Psoas muscle (tissue), 8 donors: ENCODE data around the gene HLCS. TPM values are rescaled to one million over a fixed set of nuclear protein-coding genes. Genes with fewer than 3 reads are reported as not detected.

ENCODE experiments used
- ATAC-seq, 4 donors: fragments of 200-7000 bp; cut with Tn5 transposase; one replicate each; pipeline ENCODE4 v1.9.1; 2020; ENCODE audit warnings: moderate library complexity in 3 of 4, mild to moderate bottlenecking in 2 of 4
- DNase-seq, 2 donors: peaks; one replicate each; pipeline ENCODE4 v3.0.0-alpha.2; 2020
- H3K27ac ChIP-seq: fragments of 200-600 bp; one replicate; pipeline ENCODE4 v1.8.0; 2022
- H3K27me3 ChIP-seq, 3 donors: fragments of 200-600 bp in 1 of 3; one replicate each; pipeline versions ENCODE4 v1.6.1 to v1.8.0; 2013 to 2022; ENCODE audit warnings: low read length in 2 of 3, mild to moderate bottlenecking in 2 of 3, moderate library complexity in 1 of 3; ENCODE audit not compliant: insufficient read depth in 3 of 3
- H3K36me3 ChIP-seq, 2 donors: fragments of 200-600 bp in 1 of 2; one replicate each; pipeline versions ENCODE4 v1.6.1 to v1.8.0; 2013 to 2022; ENCODE audit warnings: low read depth in 1 of 2, mild to moderate bottlenecking in 1 of 2, moderate library complexity in 1 of 2; ENCODE audit not compliant: insufficient read depth in 1 of 2
- H3K4me1 ChIP-seq: fragments of 200-600 bp; one replicate; pipeline ENCODE4 v1.8.0; 2022
- H3K4me3 ChIP-seq: fragments of 200-600 bp; one replicate; pipeline ENCODE4 v1.8.0; 2022; ENCODE audit warnings: mild to moderate bottlenecking
- H3K9me3 ChIP-seq: fragments of 200-600 bp; one replicate; pipeline ENCODE4 v1.8.0; 2022
- CTCF ChIP-seq: fragments of 200-600 bp; IDR thresholded peaks from one replicate; pipeline ENCODE4 v1.8.0; 2022; ENCODE audit warnings: antibody characterized with exemption
- WGBS, 3 donors: extraction: QIAGEN DNeasy Blood & Tissue Kit; methylation state at CpG; one replicate each; pipeline versions ENCODE4 v1.1.6 to v1.1.7; 2013; 5-methylcytosine and 5-hydroxymethylcytosine counted together
- intact Hi-C, 2 donors: fragments of 100-400 bp; cut with DNase I; formaldehyde crosslinking; loops; one replicate each; pipeline versions ENCODE4 v1.11.0 to v1.14.2; 2022
- polyA plus RNA-seq, 3 donors: library from polyadenylated mRNA; stranded (reverse); fragments of 200-250 nt; gene quantifications; one replicate each; pipeline ENCODE4 v1.2.3, GENCODE V29; 2013
- total RNA-seq, 4 donors: library from RNA; stranded (reverse); fragmentation: NEBNext Ultra II Directional in 2 of 4; extraction: Animal tissue kit (Norgen Biotek cat#: 25700) in 2 of 4; gene quantifications; one replicate each; pipeline versions ENCODE4 v1.2.1 to v1.2.4, GENCODE V29; 2021 to 2023
- donor health status: healthy with polysubstance abuse.
- donor health status: DM: no; HTN: no; CAD: no; lungs with moderate emphysema.
- donor health status: Bipolar disorder and iron deficiency.
- donor health status: healthy.
- donor health status: DM: yes; HTN: yes; CAD: no.
- donor health status: DM: no; HTN: no; CAD: no.
- donor health status: DM: no; HTN: no; CAD: no.
- donor health status: DM: yes; HTN: yes; CAD: no.

The HLCS gene
- total and polyA plus RNA-seq, 7 donors: 3.6 to 13.5 (median 8.1) TPM

DNA sequence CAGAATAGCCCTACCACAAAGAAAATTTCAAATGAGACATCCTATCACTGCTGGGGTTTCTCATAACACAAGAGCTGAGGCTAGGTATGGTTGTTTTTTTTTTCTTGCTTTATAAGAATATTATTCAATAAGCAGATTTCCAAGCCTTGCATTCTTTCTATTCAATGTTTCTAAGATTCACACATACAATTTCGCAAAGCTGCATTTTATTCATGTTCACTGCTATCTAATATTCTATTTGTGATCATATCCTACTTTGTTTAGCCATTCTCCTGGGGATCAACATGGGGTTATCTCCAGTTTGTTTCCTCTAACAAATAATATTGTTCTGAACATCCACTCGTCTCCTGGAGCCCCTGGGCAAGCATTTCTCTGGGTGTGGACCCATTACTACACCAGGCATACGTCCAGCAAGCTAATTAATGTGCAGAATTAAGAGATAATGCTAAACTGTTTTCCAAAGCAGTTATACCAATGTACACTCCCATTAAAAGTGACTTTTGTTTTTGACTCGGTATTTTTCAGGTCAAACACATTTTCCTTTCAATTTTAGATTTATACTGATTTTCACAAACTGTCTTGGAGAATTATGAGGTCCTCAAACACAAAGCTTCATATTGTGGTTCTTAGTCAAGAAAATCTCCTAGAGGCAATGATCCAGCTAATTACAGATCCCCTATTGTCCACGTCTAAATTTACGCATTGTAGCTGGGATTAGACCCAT, 15.7 kb upstream of the HLCS start:
- Histone ChIP-seq H3K9me3 (no peaks in the 10 kb centered on the region), H3K4me1 (peaks cover 8% of the 10 kb centered on the region), H3K27ac (no peak overlapping the region), H3K36me3 (no peaks in the 10 kb centered on the region), H3K4me3 (no peak overlapping the region), H3K27me3 (no peaks in the 10 kb centered on the region)
- intact Hi-C loops: no loop called here
- no peak for TF ChIP-seq CTCF
- 59 to 67% (median 61%) methylated on average over 6 of the region's 6 CpGs for WGBS, 3 donors
- DNase-seq (no peak), ATAC-seq (no peak)

- Histone ChIP-seq H3K9me3 (no peaks in the 10 kb centered on the region), H3K27me3 (no peaks in the 10 kb centered on the region), H3K36me3 (no peaks in the 10 kb centered on the region), H3K4me3 (peak overlapping the region; percentile 78), H3K4me1 (peaks cover 9% of the 10 kb centered on the region), H3K27ac (peak overlapping the region; percentile 73)
- no peak for DNase-seq
- intact Hi-C loops: no loop called here
- WGBS, 3 donors: 41 to 59% (median 50%) methylated on average over 2 of the region's 2 CpGs
- ATAC-seq: no peak
- no peak for TF ChIP-seq CTCF
Measured at GRCh38 chr21:36981049-36981391, 14.6 kb upstream of the HLCS start.

DNA sequence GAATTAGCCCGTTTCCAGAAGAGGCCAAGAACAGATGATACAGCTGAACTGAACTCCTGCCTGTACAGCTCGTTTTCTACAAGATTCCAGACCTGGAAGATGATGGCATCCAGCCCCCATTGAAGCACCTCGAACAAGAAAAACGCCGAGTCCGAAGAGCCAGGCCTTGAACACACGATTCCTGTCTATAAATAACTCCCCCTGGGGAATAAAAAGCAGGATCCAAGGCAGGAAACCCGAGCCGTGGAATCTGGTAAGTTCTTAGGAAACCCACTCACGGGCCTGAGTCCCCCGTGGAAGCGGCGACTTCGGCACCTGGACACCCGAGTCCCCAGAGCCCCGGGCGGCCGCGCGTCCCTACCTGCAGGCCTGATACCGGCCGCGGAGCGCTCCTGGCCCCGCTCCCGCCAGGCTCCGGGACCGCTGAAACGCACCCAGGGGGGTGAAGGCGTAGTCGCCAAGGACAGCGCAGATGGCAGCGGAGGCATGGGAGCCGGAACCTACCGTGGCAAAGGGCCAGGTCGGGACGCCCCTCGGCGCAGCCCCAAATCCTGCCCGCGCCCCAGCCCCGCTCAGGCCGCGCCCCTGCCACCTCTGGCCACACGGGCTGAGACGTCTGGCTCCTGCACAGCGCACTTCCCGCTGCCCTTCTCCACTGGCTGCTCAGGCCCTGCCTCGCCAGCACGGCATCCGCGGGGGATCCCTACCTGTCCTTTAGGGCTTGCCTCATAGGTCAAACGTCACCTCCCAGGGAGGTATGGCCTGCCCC, 14.0 kb upstream of the HLCS start:
- Histone ChIP-seq H3K27ac (peak overlapping the region; percentile 73), H3K36me3 (no peaks in the 10 kb centered on the region), H3K9me3 (no peaks in the 10 kb centered on the region), H3K27me3 (no peaks in the 10 kb centered on the region), H3K4me1 (peaks cover 9% of the 10 kb centered on the region), H3K4me3 (peak overlapping the region; percentile 78)
- no peak for TF ChIP-seq CTCF
- peak; percentile 32 to 72 for DNase-seq
- peak; percentile 84 to 92 (median 85) for ATAC-seq
- intact Hi-C loops: no loop called here
- 3 to 4% (median 4%) methylated on average over 41 to 53 of the region's 53 CpGs for WGBS, 3 donors

- Histone ChIP-seq H3K4me1 (peaks cover 9% of the 10 kb centered on the region), H3K9me3 (no peaks in the 10 kb centered on the region), H3K27ac (no peak overlapping the region), H3K4me3 (no peak overlapping the region), H3K36me3 (no peaks in the 10 kb centered on the region), H3K27me3 (no peaks in the 10 kb centered on the region)
- intact Hi-C loops: no loop called here
- DNase-seq (no peak), ATAC-seq (no peak)
- WGBS, 3 donors: 50 to 64% (median 60%) methylated on average over 8 of the region's 8 CpGs
- TF ChIP-seq CTCF: peak; percentile 45
Measured at GRCh38 chr21:36976882-36977651, 10.6 kb upstream of the HLCS start.
